GM19372 (cell line): Measurements from ENCODE around the gene SNAPC4.
A peak's percentile ranks its signal among the peaks of the same experiment; 100 is the strongest.

Experiments
- ATAC-seq: cut with Tn5 transposase; IDR thresholded peaks from one replicate; pipeline ENCODE4 v1.9.1; 2021; ENCODE audit warnings: mild to moderate bottlenecking, low read depth, moderate library complexity; ENCODE audit not compliant: unreplicated experiment

Gene SNAPC4, protein sequence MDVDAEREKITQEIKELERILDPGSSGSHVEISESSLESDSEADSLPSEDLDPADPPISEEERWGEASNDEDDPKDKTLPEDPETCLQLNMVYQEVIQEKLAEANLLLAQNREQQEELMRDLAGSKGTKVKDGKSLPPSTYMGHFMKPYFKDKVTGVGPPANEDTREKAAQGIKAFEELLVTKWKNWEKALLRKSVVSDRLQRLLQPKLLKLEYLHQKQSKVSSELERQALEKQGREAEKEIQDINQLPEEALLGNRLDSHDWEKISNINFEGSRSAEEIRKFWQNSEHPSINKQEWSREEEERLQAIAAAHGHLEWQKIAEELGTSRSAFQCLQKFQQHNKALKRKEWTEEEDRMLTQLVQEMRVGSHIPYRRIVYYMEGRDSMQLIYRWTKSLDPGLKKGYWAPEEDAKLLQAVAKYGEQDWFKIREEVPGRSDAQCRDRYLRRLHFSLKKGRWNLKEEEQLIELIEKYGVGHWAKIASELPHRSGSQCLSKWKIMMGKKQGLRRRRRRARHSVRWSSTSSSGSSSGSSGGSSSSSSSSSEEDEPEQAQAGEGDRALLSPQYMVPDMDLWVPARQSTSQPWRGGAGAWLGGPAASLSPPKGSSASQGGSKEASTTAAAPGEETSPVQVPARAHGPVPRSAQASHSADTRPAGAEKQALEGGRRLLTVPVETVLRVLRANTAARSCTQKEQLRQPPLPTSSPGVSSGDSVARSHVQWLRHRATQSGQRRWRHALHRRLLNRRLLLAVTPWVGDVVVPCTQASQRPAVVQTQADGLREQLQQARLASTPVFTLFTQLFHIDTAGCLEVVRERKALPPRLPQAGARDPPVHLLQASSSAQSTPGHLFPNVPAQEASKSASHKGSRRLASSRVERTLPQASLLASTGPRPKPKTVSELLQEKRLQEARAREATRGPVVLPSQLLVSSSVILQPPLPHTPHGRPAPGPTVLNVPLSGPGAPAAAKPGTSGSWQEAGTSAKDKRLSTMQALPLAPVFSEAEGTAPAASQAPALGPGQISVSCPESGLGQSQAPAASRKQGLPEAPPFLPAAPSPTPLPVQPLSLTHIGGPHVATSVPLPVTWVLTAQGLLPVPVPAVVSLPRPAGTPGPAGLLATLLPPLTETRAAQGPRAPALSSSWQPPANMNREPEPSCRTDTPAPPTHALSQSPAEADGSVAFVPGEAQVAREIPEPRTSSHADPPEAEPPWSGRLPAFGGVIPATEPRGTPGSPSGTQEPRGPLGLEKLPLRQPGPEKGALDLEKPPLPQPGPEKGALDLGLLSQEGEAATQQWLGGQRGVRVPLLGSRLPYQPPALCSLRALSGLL (N-terminal part only)

DNA sequence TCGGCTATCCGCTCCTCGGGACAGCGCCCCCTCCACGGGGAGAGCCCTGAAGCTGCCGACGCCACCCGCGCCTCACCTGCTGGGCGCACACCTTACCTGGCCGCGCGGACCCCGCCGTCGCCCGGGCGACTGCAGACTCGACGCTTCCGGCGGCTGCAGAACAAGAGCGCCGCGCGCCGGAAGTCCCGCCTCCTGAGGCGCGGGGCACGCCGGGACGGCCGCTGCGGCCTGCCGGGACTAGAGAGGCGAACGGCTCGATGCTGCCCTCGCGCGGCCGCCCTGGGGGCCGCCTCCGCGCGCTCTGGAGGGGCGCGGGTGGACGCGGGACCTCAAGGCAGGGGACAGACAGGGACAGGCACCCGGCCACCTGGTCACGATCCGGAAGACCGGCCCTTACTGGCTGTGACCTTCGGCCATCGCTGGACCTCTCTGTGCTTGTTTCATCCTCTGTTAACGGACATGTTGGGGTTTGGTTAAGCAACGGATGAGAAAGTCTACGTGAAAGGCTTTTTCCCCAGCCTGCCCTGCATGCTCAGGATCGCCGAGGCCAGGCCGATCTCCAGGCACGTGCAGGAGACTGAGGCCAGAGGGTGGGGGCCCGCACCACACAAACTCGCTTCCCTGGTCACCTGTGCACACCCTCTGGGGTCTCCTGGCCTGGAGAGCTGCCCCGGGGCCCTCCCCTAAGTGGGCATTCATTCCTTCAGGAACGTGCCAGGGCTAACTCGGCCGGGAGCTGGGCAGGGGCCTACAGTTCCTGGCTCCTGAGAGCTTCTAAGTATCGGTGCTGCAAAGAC, at the start of gene SNAPC4:
Gene SNAPC4, minus strand, starts transcription at position 133 of the 797 bp plus-strand sequence. CDS start 1,742 bp downstream, outside the sequence.
- ATAC-seq = peak; percentile 57

DNA sequence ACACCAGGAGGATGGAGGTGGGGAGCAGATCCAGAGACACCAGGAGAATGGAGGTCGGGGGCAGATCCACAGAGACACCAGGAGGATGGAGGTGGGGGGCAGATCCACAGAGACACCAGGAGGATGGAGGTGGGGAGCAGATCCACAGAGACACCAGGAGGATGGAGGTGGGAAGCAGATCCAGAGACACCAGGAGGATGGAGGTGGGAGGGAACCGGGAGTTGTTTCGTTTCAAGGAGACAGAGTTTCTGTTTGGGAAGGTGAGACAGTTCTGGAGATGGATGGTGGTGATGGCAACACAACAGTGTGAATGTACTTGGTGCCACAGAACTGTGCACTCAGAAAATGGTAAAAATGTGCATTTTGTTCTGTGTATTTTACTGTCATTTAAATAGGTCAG, 48.7 kb upstream of the SNAPC4 start:
- ATAC-seq = no peak

DNA sequence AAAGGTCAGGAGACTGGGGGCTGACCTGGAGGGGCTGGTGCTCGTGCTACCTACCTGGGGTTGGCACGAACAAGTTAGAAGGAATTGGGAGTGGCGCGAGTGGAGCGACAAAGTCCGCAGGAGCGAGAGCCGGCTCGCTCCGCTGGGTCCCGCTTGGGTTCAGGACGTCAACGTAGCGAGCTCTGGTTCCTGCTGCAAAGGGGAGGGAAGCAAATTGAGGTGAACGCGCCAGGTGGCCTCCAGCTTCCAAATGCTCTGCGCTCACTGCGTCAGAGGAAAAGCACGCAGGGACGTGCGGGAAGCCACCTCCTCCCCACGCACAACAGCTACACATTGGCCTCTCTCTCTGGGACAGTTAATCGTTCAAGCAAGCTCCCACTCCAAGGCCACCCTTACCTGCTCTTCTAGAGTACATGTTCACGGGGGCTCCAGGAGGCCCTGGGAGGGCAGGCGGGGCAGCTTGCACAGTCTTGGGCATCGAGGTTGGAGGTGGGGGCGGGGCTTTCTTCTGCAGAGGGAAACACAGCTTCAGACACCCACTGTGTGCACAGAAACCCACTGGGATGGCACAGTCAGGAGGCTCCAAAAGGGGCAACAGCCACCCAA, 47.3 kb upstream of the SNAPC4 start:
- no peak for ATAC-seq

DNA sequence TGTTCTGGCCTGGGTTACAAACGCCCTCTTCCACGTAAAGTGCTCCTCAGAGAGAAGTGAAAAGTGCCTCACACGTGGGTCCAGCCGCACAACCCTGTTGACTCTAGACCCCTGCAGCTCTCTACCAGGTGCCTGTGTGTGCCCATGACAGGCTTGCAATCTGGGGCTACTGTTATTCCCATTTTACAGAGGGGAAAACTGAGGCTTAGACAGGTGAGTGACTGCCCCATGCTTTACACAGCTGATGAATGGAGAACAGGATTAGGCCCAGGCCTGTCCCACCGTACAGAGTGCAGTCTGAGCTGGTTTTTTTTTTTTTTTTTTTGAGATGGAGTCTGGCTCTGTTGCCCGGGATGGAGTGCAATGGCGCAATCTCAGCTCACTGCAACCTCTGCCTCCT, 45.8 kb upstream of the SNAPC4 start:
- no peak for ATAC-seq

DNA sequence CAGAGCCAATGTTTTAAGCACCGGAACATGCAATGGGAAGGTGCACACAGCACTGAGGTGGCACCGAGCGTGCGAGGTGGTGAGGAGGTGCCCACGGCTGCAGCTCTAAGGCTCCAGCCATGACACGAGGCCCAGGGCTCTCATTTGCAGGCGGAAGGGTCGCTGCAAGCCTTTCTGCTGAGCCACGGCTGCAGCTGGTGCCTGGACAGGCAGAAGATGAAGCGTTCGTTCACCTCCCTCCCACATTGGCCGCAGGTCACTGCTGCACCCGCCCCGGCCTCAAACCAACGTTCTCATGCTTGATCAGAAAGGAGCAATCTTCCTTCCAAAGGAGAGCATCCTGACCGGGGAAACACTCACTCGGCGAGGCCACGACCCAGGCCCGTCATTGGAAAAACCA, 44.1 kb upstream of the SNAPC4 start:
- no peak for ATAC-seq

DNA sequence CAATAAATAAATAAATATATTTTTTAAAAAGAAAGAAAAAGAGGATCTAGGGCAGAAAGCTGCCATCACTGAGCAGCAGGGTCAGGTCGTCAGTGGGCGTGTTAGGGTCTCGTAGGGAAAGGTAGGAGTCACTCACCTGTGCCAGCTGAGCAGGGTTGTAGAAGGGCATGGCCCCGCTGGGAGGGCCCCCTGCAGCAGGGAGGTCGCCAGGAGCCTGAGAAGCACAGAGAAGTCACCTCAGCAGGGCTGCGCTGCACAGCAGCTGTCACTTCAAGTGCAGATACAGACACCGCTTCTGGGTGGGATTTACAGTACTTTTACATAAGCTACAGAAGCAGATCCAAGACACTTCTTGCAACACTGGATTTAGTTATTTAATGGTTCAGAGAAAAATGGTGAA, 43.7 kb upstream of the SNAPC4 start:
- ATAC-seq = no peak

DNA sequence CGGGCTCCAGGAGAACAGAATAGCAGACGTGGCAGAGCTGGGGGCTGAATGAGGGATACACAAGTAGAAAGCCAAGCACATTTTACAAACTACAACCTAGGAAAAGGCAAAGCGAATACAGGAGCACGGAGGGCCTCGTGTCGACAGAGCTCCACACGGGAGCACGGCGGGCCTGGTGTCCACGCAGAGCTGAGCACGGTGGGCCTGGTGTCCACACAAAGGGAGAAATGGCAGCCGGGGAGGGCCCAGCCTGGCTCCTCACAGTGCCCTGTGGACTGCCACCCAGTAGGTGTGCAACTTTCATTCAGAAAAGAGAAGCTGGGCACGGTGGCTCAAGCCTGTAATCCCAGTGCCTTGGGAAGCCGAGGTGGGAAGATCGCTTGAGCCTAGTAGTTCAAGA, 43.1 kb upstream of the SNAPC4 start:
- no peak for ATAC-seq

DNA sequence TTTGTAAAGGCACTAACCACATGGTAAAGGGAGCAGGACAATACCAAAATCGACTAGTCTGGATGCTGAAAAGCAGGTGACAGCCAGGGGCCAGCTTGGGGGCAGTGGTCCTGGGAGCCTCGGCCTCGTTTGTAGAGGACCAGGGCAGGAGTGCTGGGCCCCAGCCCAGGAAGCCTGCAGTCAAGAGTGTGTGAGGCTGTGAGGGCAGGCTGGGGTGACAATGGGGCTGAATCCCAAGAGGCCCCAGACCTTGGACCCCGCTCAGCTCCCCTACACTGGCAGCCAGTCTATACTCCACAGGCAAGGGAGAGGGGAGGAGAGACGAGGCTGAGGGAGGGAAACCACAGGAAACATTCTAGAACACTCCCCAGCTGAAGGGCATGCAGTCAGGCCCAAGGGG, 42.3 kb upstream of the SNAPC4 start:
- no peak for ATAC-seq

DNA sequence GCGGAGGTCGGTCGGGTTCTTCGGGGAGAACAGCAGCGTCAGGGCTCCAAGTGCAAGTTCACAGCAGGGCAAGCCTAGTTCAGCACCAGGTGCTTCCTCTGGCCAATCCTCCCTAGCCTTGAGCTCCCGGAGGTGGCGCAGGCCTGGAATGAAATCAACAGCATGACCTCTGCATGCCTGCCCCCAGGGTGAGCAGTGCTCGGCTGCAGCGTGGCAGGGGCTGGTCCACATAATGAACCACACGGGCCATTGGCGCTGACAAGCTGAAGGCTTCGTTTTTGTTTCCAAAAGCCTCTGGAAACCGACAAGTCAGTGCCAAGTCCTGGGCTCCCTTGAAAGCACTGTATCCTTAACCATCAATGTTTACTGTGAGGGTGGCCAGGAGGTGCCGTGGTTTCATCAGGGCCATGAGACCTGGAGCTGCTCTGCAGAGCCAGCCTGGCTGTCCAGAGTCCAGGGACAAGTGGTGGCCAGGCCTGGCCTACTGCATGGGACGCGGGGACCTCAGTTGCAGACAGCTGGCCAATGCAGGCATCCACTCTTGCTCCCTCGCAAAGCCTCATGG, 41.8 kb upstream of the SNAPC4 start:
- ATAC-seq = no peak

DNA sequence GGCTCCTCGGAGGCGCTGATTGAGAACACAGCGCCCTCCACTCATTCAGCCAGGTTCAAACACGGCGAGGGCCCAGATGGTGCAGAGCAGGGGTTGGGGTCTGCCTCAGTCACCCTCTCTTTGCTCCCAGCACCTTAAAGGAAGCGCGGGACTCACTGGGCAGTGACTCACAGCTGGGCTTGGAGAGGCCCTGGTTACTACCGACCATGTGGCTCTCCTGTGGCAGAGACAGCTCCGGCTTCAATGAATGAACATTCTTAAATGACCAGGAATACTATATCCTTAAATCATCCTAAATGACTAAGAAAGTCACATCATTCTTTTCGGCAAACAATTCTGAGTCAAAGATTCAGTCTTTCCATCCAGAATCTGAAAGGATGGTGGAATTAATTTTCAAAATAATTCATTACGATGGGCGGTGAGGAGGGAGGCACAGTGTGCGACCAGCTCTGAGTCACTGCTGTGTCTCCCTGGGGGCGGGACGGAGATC, 41.3 kb upstream of the SNAPC4 start:
- no peak for ATAC-seq

DNA sequence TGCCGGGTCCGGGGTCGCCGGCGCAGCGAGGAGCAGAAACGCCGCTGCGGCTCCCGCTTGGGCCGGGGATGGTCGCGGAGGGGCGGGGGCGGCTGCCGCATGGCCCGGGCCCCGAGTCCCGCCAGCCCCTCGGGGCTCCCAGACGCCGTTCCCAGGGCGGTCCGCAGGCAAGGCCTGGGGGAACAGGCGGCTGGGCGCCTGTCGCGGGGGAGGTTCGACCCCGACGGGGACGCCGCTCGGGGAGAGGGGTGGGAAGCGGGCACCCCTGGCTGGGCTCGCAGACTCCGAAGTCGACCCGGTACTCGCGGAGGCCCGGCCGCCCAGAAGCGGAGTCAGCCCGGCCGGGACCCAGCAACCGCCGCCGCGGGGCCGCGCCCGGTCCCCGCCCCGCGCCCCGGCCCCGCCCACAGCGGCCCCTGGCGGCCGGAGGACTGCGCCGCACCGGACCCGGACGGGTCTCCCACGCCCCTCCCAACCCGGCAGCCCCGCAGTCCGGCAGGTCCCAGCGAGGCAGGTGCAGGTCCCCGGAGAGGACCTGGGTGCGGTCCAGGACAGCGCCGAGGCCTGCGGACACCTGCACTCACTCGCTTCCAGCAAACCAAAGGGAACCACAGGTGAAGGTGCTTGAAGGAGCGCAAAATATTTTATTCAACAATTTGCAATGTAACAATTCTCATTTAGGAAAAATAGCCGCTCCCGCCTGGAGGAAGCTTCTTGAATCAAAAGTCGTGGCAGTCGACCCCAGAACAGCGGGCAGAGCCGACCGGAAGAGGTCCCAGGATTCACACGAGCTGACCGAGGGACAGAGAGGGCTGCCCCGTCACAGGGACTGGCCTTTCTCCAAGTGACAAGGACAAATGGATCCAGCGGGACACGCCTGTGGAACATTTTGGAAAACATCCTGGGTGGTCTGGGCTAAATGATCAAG, 39.8 kb upstream of the SNAPC4 start, which contains the start of gene INPP5E:
Gene INPP5E, minus strand, starts transcription at position 365 of the 928 bp plus-strand sequence. CDS start 426 bp downstream, outside the sequence.
- peak; percentile 65 for ATAC-seq

DNA sequence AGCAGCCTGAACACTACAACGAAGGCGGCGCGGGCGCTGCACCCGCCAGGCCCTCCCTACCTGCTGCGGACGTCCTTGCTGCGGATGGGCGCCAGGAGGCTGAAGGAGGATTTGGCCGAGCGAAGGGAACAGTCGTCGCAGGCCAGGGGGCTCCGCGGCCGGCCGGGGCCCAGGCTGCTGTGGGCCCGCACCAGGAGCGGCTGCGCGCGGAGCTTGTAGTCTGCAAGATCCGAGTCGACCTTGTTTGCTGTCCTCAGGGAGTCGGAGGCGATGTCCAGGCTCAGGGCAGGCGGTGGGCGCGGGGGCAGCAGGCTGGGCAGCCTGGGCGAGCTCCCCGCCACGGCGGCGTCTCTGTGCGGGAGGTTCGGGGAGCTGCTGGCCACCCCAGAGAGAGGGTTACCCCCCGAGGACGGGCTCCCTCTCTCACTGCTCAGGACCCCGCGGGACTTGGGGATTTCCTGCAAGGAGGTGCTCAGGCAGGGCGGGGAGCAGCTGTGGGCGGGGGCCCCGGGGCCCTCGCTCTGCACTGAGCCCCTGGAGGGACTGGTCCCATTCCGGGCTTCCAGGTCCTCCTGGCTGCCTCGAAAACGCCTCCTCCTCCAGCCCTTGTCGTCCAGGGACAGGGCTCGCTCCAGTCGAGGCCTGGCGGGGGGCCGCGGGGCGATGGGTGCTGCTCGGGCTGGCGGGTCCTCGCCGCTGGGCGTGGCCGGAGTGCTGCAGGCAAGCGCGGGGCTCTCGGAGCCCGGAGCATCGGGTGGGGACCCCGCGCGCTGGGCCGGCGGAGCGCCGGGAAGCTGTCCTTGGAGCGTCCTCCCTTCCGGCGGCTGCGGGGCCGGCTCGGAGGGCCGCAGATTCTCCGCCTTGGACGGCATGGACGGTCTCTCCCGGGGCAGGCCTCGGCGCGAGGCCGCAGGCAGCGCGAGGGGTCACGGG, 38.8 kb upstream of the SNAPC4 start:
- ATAC-seq = peak; percentile 52

DNA sequence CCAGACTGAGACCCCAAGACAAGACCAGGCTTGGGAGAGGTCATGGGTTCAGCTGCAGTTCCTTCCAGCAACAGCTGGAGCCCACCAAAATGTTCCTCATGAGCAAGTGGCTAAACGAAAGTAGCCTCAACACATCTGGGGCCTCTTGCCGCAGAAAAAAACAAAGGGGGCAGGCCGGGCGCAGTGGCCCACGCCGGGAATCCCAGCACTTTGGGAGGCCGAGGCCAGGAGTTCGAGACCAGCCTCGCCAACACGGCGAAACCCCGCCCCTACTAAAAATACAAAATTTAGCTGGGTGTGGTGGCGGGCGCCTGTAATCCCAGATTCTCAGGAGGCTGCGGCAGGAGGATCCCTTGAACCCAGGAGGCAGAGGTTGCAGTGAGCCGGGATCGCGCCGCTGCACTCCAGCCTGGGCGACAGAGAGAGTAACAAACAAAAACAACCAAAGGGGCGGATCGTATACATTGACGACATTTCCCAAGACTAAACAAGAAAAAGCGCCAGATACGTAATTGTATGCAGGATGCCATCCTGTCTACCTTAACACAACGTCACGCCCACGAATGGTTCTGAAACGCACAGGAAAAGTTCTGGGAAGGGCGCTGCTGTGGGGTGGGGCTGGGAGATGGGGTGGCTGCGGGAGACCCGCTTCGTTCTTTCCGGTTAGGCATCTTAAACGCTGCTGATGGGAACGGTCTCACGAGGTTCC, 38.0 kb upstream of the SNAPC4 start:
- ATAC-seq = no peak

DNA sequence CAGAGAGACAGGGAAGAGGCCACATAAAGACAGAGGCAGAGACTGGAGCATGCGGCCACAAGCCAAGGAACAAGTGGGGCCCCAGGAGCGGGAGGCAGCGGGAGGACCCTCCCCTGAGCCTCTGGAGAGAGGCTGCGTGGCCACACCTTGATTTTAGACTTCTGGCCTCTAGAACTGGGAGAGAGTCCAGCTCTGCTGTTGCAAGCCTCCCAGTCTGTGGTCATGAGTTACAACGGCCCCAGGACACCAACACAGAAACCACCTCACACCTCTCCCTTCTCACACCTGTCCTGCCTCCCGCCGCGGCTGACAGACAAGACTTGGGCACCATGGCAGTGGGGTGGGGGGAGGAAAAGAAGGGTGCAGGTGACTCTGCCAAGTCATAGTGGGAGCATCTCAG, 37.5 kb upstream of the SNAPC4 start:
- ATAC-seq = no peak

DNA sequence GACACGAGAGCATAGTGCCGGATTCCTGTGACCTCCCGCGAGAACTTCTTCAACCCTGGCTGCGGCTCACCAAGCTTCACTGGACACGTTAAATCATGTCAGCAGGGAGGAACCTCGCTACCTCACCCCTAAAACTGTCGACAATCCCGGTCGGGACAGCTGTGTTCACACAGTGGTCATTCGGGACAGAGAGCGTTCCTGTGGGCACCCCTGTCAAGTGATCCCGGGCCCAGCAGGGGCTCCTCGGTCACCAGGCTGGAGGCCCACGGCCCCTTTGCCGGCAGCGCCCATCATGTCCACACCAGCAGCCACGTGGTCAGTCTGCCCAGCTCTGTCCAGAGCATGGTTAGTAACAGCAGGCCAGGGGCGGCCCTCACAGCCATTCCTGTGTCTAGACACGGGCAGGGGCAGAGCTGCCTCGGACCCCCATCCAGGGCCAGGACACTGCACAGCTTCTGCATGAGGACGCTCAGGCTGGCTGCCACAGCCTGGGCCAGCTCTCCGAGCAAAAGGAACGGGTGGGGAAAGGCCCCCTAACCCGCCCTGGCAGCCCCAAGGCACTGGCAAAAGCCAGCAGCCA, 36.2 kb upstream of the SNAPC4 start:
- ATAC-seq = no peak
